ENCODE results near the gene IRF5. TPM values are rescaled to one million over a fixed set of nuclear protein-coding genes. Genes with fewer than 3 reads are reported as not detected.
"Not testable (repeated sequence)": the region's sequence is repeated elsewhere in the genome, so short reads cannot be mapped to it uniquely, and the experiment has no call there.

IRF5 gene
- total RNA-seq, 2 donors from 2014 or later, result 6.6 to 8.5 TPM

DNA sequence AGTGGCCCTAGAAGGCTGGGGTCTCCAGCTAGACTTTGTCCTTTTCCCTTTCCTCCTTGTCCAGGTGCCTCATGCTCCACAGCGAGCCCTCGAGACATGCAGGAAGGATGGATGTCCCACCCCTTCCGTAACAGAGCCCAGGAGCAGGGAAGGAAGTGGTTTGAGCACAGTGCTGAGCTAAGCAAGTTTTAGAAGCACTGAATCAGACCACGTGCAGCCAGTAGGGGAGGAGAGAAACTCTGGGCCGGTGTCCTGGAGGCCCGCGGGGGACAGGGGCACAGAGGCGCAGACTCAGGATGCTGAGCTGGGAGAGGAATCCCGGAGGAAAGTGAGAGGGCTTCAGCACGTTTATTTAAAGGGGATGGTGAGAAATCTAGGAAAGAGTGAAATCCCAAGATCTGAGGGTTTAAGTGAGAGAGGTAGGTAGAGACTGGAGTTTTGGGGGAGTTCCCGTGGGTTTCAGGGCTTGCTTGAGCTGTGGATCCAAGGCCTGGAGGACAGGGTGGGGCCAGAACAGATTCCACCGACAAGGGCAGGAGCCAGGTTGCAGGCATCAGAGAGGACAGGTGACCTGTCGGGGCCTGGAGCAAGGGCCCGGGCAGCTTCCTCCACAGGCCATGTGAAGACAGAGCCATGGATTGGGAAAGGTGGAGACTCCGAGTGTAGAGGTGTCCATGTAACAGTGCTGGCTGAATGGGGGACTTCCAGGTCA is 4.4 kb upstream of the IRF5 start:
- DNase-seq (peak in 1 of 2 donors; percentile 60), ATAC-seq (no peak)
- intact Hi-C loops (cut with DNase I, micrococcal nuclease), result no loop called here

DNA sequence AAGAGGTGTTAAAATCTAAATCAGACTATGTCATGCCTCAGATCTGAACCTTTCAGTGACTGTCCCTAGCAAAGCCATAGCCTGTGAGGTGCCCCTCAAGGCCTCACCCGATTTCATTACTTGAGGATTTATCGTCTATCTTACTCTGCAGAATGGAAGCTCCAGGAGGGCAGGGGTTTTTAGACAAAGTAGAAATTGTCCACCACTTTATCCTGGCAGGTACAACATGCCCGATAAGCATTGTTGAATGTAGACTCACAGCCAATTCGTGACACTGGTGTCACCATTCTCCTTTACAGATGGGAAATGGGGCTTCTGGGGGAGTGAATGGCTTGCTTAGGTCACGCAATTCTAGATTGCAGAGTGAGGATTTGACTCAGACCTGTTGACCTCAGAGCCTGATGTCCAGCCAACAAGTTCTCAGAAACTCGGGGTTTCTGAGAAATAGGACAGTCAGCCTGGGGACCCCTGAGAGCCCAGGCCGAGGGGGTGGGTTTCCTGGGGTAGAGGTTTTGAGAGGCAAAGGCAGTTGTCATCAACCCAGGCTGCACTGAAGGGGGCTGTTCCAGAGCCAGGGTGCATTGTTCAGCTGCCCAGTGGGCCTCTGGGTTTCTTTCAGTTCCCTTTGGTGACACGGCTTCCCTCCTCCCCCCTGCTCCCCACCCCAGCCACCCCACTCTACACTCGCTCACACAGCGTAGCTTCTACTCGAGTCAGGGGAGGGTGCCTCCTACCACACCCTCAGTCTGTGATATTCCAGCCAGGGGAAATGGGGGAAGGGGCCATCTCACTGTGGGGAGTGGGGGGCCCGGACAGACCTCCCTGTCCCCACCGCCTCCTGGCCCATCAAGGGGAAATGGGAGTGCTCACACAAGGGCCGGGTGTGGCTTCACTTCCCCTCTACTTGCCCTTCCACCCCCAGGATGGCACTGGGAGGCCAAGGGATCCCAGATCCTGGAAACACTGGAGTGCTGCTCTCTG is 3.1 kb upstream of the IRF5 start:
- DNase-seq, result no peak
- ATAC-seq, result no peak
- intact Hi-C loops (cut with DNase I, micrococcal nuclease), result no loop called here

DNA sequence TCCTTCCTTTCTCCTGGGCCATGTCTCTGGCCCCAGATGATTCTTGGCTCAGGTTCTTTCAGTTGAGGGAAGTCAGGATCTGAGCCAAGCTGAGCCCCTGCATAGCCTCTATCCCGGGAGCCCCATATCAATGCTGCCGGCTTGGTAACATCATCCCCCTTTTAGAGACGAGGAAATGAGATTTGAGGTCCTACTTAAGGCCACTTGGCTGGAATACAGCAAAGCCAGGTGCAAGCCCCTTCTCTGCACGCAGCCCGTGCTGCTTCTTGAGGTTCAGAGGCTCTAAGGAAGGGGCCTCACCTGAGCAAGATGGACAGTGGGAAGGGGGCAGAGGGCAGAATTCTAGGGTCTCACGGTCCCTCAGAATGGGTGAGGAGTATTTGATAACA is 2.4 kb upstream of the IRF5 start:
- intact Hi-C loops (cut with DNase I, micrococcal nuclease), result no loop called here
- DNase-seq (no peak), ATAC-seq (no peak)

GRCh38 chr7:128936798-128937197 is 929 bp upstream of the IRF5 start:
- ATAC-seq (no peak), DNase-seq (no peak)
- intact Hi-C loops (cut with DNase I, micrococcal nuclease), result no loop called here

GRCh38 chr7:128937271-128937646 is 468 bp upstream of the IRF5 start:
- ATAC-seq (no peak), DNase-seq (no peak)
- intact Hi-C loops (cut with DNase I, micrococcal nuclease), result no loop called here

DNA sequence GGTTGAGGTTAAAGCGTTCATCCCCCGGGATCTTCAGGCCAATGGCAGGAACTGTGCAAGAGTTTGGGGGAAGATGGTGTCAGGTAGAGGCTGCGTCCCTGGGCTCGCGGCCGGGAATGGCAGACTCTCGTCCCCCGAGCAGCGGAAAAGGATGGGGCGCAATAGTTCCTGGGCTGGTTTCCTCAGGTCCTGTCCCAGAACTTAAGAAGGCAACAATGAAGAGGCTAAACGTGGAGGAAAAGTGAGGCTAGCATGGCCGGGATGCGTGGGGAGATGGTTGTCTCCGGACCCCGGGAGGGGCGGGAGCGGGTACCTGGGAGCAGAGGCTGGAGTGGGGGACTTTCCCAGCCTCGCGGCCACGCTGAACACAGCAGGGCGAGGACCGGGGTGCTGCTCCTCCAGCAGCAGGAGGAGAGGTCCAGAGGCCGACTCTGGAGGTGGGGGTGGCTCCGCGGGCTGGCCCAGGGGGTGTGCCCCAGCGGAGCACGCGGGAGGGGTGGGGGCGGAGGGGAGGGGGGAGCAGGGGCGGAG is 882 bp downstream of the IRF5 start:
- ATAC-seq, result peak; percentile 44
- intact Hi-C loops (cut with DNase I, micrococcal nuclease), result no loop called here

GRCh38 chr7:128939075-128939860 is 1.5 kb downstream of the IRF5 start:
- peak; percentile 31 to 49 for DNase-seq
- intact Hi-C loops (cut with DNase I, micrococcal nuclease), result no loop called here

More for the DNA sequence above, 882 bp downstream of the IRF5 start:
- peak; percentile 58 to 64 for DNase-seq

GRCh38 chr7:128939861-128940410 is 2.2 kb downstream of the IRF5 start:
- DNase-seq (no peak), ATAC-seq (no peak)
- intact Hi-C loops (cut with DNase I, micrococcal nuclease), result no loop called here

More at GRCh38 chr7:128939075-128939860, 1.5 kb downstream of the IRF5 start:
- ATAC-seq, result no peak

DNA sequence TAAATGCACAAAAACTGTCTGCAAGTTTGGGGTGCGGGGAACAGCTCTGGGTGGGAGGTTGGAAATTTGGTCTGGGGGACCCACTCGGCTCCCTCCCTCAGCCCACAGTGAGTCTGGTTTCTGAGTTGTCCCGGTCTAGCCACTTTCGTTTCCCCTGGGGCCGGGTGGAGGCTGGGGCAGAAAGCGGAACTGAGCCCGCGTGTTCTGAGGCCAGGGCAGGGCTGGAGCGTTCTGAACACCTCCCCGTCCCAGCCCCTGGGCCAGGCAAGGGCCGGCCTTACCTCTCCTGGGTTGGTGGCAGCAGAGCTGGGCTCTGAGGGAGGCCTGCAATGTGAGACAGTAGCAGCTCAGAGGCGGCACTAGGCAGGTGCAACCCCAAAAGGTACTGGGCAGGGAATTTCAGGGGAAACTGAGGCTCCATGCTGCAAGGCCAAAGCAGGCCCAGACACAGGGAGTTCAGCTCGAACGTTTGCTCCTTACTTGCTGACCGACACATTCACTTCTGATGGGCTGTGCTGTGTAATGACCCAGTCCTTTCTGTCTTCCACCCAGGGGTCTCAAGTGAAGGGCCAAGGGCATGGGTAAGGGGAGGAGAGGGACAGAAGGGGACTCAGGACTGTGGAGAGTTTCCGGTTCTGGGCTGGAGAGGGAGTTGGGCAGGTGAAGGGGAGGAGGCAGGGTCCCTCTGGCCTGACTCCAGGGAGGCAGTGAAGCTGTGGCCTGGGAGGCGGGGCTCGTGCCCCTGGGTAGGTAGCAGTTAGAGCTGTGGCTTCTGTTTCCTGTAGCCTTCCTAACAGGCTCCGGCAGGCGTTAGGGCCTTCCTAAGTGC is 3.0 kb downstream of the IRF5 start:
- no peak for ATAC-seq
- intact Hi-C loops (cut with DNase I, micrococcal nuclease), result no loop called here
- DNase-seq, result peak; percentile 73 to 74

GRCh38 chr7:128941323-128941890 is 3.7 kb downstream of the IRF5 start:
- intact Hi-C loops (cut with DNase I, micrococcal nuclease), result no loop called here
- ATAC-seq (no peak), DNase-seq (no peak)

DNA sequence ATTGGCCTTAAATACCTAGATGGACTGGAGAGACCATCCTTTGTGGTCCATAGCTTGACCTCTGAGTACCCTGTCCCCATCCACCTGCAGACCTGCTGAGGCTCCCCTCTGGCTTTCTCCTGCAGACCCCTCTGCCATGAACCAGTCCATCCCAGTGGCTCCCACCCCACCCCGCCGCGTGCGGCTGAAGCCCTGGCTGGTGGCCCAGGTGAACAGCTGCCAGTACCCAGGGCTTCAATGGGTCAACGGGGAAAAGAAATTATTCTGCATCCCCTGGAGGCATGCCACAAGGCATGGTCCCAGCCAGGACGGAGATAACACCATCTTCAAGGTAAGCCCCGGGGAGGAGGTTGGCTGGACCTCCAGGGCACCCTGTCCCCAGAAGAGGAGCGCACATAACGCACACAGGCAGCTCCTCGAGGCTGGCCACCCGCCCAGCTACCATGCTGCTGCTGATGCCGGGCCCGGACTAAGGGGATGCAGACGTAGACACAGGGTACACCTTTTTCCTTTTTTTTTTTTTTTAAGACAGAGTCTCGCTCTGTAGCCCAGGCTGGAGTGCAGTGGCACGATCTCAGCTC is 4.3 kb downstream of the IRF5 start:
- intact Hi-C loops (cut with DNase I, micrococcal nuclease), result no loop called here
- ATAC-seq, result no peak
- DNase-seq, result no peak

DNA sequence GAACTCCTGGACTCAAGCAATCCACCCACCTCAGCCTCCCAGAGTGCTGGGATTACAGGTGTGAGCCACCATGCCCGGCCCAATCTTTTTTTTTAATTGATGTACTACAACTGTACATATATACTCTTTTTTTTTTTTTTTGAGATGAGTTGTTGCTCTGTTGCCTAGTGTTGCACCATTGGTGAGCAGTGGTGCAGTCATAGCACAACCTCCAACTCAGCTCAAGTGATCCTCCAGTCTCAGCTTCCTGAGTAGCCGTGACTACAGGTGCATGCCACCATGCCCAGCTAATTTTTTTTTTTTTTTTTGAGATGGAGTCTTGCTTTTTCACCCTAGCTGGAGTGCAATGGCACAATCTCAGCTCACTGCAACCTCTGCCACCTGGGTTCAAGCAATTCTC is 5.5 kb downstream of the IRF5 start:
- DNase-seq; ATAC-seq; intact Hi-C loops (cut with DNase I, micrococcal nuclease): not testable (repeated sequence)

- ATAC-seq (no peak), DNase-seq (no peak)
- intact Hi-C loops (cut with DNase I, micrococcal nuclease), result no loop called here
Observed at GRCh38 chr7:128944487-128945236, 6.9 kb downstream of the IRF5 start.

DNA sequence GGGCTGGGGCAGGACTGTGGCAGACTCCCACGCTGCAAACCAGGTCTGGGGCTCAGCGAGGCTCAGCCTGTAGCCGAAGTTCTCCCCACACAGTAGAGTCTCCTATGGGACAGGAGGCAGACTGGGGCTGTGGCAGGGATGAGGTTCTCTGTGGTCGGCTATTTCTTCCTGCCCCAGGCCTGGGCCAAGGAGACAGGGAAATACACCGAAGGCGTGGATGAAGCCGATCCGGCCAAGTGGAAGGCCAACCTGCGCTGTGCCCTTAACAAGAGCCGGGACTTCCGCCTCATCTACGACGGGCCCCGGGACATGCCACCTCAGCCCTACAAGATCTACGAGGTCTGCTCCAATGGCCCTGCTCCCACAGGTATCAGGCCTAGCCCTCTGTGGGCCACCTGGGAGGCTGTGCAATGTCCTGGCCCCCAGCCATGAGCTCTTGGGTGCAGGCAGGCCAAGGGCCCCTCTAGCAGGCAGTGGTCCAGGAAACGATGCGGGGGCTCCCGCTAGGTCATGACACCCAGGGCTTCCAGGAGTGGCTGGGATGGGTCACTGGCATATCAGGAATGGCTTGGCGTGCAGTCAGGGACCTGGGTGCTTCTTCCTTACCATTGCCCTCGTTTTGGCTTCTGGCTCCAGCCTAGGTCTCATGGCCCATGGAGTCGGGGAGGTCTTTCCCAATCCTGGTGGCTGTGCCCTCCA is 8.1 kb downstream of the IRF5 start:
- ATAC-seq (no peak), DNase-seq (no peak)
- intact Hi-C loops (cut with DNase I, micrococcal nuclease), result no loop called here

GRCh38 chr7:128946936-128947830 is 9.5 kb downstream of the IRF5 start:
- peak; percentile 44 for ATAC-seq

More at GRCh38 chr7:128946936-128947830, 9.5 kb downstream of the IRF5 start:
- intact Hi-C loops (cut with DNase I, micrococcal nuclease), result no loop called here
- DNase-seq, result no peak
